ENCODE data around the gene KCNH8.

- TF ChIP-seq CTCF (conservative IDR thresholded peaks at IDR 0.05 in 1 of 2, IDR thresholded peaks at IDR 0.05 in 1 of 2; ENCODE audit: extremely low read depth in 1 of 2, insufficient read depth in 1 of 2, low read depth in 1 of 2, low read length in 2 of 2) (no peak), EZH2 (IDR thresholded peaks at IDR 0.05; ENCODE audit: borderline replicate concordance, low read length) (no peak)
Observed at GRCh38 chr3:19229086-19229485, 80.8 kb downstream of the KCNH8 start.

Data from mammary epithelial cell (primary cell).